ENCODE measurements around the gene TECPR2.

DNA sequence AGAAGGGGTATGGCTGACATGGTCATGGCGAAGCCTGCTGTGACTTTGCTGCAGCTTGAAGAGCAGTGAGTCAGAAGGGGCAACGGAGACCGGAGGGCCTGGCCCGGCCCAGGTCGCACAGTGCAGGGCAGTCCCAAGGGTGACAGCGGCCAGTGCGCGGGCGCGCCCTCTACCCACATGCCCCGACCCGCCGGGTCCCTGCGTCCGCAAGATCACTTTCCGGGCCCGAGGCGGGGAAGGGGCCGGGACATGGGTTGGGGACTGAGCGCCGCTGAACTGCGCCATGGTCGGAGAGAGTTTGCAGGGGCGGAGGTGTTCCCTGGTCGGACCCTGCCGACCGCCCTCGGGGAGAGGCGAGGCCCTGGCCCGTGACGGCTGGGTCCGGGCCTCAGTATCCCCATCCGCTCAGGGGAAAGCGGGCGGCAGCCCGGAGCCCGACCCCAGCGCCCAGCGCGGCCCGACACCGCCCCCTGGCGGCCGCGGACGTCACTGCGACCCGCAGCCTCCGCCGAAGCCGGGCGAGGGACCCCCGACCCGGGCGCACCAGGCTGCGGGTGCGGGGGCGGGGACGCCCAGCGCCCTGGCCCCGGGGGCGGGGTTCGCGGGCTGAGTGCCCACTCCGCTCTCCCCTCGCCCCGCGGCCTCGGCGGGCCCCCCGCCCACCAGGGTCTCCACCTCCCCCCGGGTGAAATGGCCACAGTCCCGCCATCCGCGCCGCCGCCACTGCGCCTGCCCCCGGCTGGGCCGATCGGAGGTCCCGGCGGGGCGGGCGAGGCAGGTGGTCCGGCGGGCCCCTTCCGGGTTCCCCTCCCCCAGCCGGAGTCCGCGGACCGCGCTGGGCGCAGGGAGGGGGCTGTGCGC lies 154.0 kb downstream of the TECPR2 start:
- TF ChIP-seq, protein P1, sequence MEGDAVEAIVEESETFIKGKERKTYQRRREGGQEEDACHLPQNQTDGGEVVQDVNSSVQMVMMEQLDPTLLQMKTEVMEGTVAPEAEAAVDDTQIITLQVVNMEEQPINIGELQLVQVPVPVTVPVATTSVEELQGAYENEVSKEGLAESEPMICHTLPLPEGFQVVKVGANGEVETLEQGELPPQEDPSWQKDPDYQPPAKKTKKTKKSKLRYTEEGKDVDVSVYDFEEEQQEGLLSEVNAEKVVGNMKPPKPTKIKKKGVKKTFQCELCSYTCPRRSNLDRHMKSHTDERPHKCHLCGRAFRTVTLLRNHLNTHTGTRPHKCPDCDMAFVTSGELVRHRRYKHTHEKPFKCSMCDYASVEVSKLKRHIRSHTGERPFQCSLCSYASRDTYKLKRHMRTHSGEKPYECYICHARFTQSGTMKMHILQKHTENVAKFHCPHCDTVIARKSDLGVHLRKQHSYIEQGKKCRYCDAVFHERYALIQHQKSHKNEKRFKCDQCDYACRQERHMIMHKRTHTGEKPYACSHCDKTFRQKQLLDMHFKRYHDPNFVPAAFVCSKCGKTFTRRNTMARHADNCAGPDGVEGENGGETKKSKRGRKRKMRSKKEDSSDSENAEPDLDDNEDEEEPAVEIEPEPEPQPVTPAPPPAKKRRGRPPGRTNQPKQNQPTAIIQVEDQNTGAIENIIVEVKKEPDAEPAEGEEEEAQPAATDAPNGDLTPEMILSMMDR (IDR thresholded peaks at IDR 0.05) = peak; percentile 26 to 97 (median 39)
- no peak for TF ChIP-seq POLR2A (IDR thresholded peaks at IDR 0.05)
- TF ChIP-seq POLR2AphosphoS5 (IDR thresholded peaks at IDR 0.05) = no peak

Measured in breast epithelium (tissue), 3 donors.